Measurements from ENCODE around the gene PGM1.

Gene PGM1

DNA sequence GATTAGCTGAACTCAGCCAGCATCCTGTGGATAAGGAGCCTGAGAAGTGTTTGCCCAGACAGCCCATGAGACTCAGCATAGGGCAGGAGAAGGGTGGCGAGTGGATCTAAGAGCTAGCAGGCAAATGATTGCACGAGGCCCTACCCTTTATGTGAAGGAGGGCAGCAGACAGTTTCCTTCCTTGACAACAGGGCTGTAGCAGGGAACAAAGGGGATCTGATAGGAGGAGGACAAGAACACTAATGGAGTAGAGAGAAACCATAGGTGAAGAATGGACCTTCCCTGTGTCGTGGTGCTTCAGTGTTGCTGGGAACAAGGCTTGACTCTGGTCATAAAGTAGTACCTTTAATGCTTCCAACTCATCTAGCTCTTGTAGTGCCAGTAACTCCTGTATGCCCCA, 84.3 kb downstream of the PGM1 start:
- Histone ChIP-seq H3K4me1 (ENCODE audit: control insufficient read depth, insufficient read depth, low read length) (peaks cover 13% of the 10 kb centered on the region; the same call in 1 of the 2 replicates), H3K27ac (ENCODE audit: low read depth, low read length) (no peak overlapping the region), H3K4me3 (ENCODE audit: low read depth, low read length) (no peak overlapping the region), H3K9ac (ENCODE audit: low read depth, low read length) (no peak overlapping the region), H3K27me3 (ENCODE audit: control insufficient read depth, insufficient read depth, low read length) (no peaks in the 10 kb centered on the region), H3K36me3 (ENCODE audit: control insufficient read depth, insufficient read depth, low read length) (no peaks in the 10 kb centered on the region), H3K9me3 (ENCODE audit: control insufficient read depth, insufficient read depth, low read length) (no peaks in the 10 kb centered on the region)

DNA sequence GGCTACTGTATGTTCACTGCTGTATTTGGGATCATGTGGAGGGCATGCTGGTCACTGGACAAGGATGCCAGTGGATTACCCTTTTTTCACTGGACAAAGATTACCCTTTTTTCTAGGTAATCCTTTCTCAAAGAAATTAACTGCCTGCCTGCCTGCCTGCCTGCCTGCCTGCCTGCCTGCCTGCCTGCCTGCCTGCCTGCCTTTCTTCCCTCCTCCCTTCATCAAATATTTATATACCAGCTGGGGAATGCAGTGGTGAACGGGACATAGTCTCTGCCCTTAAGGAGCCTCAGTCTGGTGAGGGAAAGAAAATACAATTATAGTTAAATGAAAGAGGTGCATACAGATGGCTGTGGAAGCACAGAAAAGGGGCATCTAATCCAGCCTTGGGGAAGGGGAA, 85.0 kb downstream of the PGM1 start:
- Histone ChIP-seq H3K36me3 (ENCODE audit: control insufficient read depth, insufficient read depth, low read length) (no peaks in the 10 kb centered on the region), H3K27me3 (ENCODE audit: control insufficient read depth, insufficient read depth, low read length) (no peaks in the 10 kb centered on the region), H3K4me3 (ENCODE audit: low read depth, low read length) (no peak overlapping the region), H3K4me1 (ENCODE audit: control insufficient read depth, insufficient read depth, low read length) (peaks cover 19% of the 10 kb centered on the region), H3K9ac (ENCODE audit: low read depth, low read length) (no peak overlapping the region), H3K9me3 (ENCODE audit: control insufficient read depth, insufficient read depth, low read length) (no peaks in the 10 kb centered on the region), H3K27ac (ENCODE audit: low read depth, low read length) (no peak overlapping the region)

DNA sequence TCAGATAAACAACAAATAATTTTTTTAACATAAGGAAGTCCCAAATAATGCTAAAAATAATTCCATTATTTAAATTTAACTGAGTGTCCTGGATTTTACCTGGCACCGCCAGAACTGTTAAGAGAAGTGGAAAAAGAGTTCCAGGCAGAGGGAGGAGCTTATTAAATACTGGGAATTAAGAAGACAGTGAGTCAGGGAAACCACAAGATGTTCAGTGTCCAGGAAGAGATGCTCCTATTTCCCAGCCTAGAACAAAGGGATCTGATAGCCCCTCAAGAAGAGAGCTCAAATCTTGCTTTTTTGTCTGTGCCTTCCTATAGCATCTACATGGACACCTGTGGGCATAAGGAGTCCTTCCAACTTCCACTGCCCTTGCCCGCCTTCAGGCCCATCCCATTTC, 85.9 kb downstream of the PGM1 start:
- Histone ChIP-seq H3K9me3 (ENCODE audit: control insufficient read depth, insufficient read depth, low read length) (no peaks in the 10 kb centered on the region), H3K27ac (ENCODE audit: low read depth, low read length) (no peak overlapping the region), H3K36me3 (ENCODE audit: control insufficient read depth, insufficient read depth, low read length) (no peaks in the 10 kb centered on the region), H3K4me3 (ENCODE audit: low read depth, low read length) (no peak overlapping the region), H3K9ac (ENCODE audit: low read depth, low read length) (no peak overlapping the region), H3K27me3 (ENCODE audit: control insufficient read depth, insufficient read depth, low read length) (no peaks in the 10 kb centered on the region), H3K4me1 (ENCODE audit: control insufficient read depth, insufficient read depth, low read length) (peaks cover 19% of the 10 kb centered on the region)

DNA sequence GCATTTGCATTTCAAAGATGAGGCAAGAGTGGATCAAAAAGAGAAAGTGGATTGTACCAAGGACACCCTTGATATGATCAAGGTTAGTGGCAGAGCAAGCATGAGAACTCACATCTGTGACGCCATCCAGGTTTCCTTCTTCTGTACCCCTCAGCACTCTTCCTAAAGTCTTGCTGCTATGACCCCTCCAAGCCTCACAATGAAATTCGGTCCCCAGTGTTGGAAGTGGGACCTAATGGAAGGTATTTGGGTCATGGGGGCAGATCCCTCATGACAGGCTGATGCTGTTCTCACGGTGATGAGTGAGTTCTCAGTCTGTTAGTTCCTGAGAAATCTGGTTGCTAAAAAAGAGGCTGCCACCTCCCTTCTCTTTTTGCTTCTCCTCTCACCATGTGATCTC, 86.4 kb downstream of the PGM1 start:
- Histone ChIP-seq H3K27ac (ENCODE audit: low read depth, low read length) (no peak overlapping the region), H3K9me3 (ENCODE audit: control insufficient read depth, insufficient read depth, low read length) (no peaks in the 10 kb centered on the region), H3K4me1 (ENCODE audit: control insufficient read depth, insufficient read depth, low read length) (peaks cover 18% of the 10 kb centered on the region), H3K27me3 (ENCODE audit: control insufficient read depth, insufficient read depth, low read length) (no peaks in the 10 kb centered on the region), H3K4me3 (ENCODE audit: low read depth, low read length) (no peak overlapping the region), H3K9ac (ENCODE audit: low read depth, low read length) (no peak overlapping the region), H3K36me3 (ENCODE audit: control insufficient read depth, insufficient read depth, low read length) (no peaks in the 10 kb centered on the region)

DNA sequence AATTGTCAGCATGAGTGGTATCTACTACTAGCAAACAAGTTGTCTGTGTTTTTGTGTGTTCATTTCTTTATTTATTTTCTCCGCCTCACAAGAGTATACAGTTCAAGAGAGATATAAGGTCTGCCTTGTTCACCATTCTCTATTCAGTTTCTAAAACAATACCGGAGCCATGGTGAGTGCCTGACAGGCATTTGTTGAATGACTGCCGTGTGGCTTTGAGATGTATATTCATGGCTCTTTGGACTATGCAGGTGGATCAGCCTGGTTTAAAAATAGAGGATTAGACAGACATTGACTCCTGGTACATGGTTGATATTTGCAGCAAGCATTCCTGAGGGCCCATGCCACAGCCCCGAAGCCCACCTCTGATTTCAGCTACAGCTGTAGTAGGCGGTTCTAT, 89.7 kb downstream of the PGM1 start:
- Histone ChIP-seq H3K36me3 (ENCODE audit: control insufficient read depth, insufficient read depth, low read length) (no peaks in the 10 kb centered on the region), H3K4me3 (ENCODE audit: low read depth, low read length) (no peak overlapping the region), H3K4me1 (ENCODE audit: control insufficient read depth, insufficient read depth, low read length) (peaks cover 6% of the 10 kb centered on the region; the same call in 1 of the 2 replicates), H3K27me3 (ENCODE audit: control insufficient read depth, insufficient read depth, low read length) (no peaks in the 10 kb centered on the region), H3K9ac (ENCODE audit: low read depth, low read length) (no peak overlapping the region), H3K27ac (ENCODE audit: low read depth, low read length) (no peak overlapping the region), H3K9me3 (ENCODE audit: control insufficient read depth, insufficient read depth, low read length) (no peaks in the 10 kb centered on the region)

DNA sequence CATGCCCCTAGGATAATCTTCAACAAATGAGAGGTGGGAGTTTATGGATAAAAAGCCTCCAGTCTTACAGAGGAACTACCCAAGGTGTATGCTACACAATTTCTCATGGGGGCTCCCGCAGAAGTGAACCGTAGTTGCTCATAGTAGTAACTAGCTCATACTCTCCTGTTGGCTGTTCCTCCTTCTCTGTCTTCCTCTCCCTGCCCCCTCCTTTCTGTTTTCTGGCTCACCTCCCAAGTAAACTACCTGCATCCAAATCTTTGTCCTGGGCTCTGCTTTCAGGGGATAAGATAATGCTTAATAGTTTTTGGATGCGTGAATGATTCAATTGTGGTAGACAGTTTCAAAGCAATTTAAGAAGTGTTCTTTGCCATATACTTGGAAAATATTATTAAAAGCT, 90.5 kb downstream of the PGM1 start:
- no peak overlapping the region for H3K27ac ChIP-seq (ENCODE audit: low read depth, low read length)
- H3K9ac ChIP-seq (ENCODE audit: low read depth, low read length): no peak overlapping the region
- H3K4me1 ChIP-seq (ENCODE audit: control insufficient read depth, insufficient read depth, low read length): peaks cover 6% of the 10 kb centered on the region; the same call in 1 of the 2 replicates
- H3K36me3 ChIP-seq (ENCODE audit: control insufficient read depth, insufficient read depth, low read length): no peaks in the 10 kb centered on the region
- no peak overlapping the region for H3K4me3 ChIP-seq (ENCODE audit: low read depth, low read length)
- H3K9me3 ChIP-seq (ENCODE audit: control insufficient read depth, insufficient read depth, low read length): no peaks in the 10 kb centered on the region
- no peaks in the 10 kb centered on the region for H3K27me3 ChIP-seq (ENCODE audit: control insufficient read depth, insufficient read depth, low read length)

DNA sequence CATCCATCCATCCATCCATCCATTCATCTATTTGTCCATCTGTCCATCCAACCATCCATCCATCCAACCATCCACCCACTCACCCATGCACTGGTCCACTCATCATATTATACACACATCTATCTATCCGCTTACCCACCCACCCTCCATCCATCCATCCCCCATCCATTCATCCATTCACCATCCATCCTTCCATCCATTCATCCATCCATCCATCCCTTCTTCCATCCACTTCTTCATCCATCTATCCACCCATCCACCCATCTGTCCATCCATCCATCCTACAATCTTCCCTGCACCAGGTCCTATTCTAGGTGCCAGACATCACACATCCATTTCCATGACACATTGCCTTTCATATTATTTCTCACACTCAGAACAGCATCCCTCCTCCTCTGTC, 93.5 kb downstream of the PGM1 start:
- H3K27me3 ChIP-seq (ENCODE audit: control insufficient read depth, insufficient read depth, low read length): no peaks in the 10 kb centered on the region
- H3K36me3 ChIP-seq (ENCODE audit: control insufficient read depth, insufficient read depth, low read length): no peaks in the 10 kb centered on the region
- no peak overlapping the region for H3K4me3 ChIP-seq (ENCODE audit: low read depth, low read length)
- no peak overlapping the region for H3K27ac ChIP-seq (ENCODE audit: low read depth, low read length)
- H3K9ac ChIP-seq (ENCODE audit: low read depth, low read length): no peak overlapping the region
- H3K9me3 ChIP-seq (ENCODE audit: control insufficient read depth, insufficient read depth, low read length): no peaks in the 10 kb centered on the region
- H3K4me1 ChIP-seq (ENCODE audit: control insufficient read depth, insufficient read depth, low read length): peaks cover 6% of the 10 kb centered on the region; the same call in 1 of the 2 replicates

DNA sequence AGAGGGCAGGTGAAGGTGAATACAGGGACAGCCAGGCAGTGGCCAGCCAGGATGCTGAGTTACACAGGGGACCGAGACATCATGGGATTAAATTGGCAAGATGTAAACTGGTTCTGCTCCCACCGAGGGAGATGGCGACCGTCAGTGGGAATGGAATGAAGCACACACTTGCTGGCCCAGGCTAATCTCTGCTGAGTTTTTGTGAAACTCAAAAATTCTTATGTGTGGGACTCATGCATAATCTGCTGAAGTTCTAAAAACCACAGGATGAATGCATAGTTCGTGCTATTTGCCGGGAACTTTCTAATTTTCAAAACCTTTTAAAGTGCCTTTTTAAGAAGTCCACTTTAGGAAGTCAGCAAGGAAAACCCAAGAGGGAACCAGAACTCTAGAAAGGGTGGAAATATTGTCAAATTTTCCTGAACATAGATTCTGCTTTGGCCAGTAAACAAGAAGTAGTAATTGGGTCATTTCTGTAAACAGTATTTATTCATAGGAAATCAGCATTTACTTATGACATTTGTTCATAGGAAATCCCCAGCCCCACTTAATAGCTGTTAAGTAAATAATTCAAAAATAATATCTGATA, 95.2 kb downstream of the PGM1 start:
- H3K27ac ChIP-seq (ENCODE audit: low read depth, low read length): no peak overlapping the region
- no peaks in the 10 kb centered on the region for H3K9me3 ChIP-seq (ENCODE audit: control insufficient read depth, insufficient read depth, low read length)
- H3K27me3 ChIP-seq (ENCODE audit: control insufficient read depth, insufficient read depth, low read length): no peaks in the 10 kb centered on the region
- H3K4me3 ChIP-seq (ENCODE audit: low read depth, low read length): no peak overlapping the region
- no peak overlapping the region for H3K9ac ChIP-seq (ENCODE audit: low read depth, low read length)
- no peaks in the 10 kb centered on the region for H3K36me3 ChIP-seq (ENCODE audit: control insufficient read depth, insufficient read depth, low read length)
- H3K4me1 ChIP-seq (ENCODE audit: control insufficient read depth, insufficient read depth, low read length): 0 out of 2 replicates have a peak, but pooled peaks cover 4% of the 10 kb centered on the region

DNA sequence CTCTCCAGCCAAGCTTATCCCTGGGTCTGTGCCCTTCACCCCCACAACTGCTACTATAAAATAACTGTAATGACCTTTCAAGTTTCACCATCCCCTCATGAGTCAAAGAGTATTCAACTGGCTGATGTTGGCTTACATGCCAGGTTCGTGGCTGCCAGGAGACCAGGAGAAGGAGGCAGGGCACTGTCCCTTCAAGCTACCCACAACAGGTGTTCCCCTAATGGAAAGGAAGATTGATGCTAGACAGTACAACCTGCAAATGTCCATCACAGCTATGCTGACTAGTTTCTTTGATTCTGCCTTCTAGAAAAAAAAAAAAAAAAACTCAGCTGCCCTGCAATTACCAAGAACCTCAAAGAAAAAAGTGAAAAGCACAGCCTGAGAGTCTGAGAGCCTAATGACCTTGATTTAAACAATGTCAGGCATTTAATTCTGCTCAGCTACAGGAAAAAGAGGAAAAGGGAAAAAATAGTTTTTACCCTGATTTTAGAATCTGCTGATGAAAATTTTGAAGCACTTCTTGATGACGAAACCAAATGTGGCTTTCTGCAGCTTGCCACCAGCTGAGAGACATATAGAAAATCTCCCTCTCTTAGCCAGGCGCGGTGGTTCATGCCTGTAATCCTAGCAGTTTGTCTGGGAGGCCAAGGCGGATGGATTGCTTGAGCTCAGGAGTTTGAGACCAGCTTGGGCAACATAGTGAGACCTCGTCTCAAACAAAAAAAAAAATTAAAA, 97.9 kb downstream of the PGM1 start:
- Histone ChIP-seq H3K27ac (ENCODE audit: low read depth, low read length) (no peak overlapping the region), H3K36me3 (ENCODE audit: control insufficient read depth, insufficient read depth, low read length) (no peaks in the 10 kb centered on the region), H3K9ac (ENCODE audit: low read depth, low read length) (no peak overlapping the region), H3K27me3 (ENCODE audit: control insufficient read depth, insufficient read depth, low read length) (no peaks in the 10 kb centered on the region), H3K4me3 (ENCODE audit: low read depth, low read length) (no peak overlapping the region), H3K9me3 (ENCODE audit: control insufficient read depth, insufficient read depth, low read length) (no peaks in the 10 kb centered on the region), H3K4me1 (ENCODE audit: control insufficient read depth, insufficient read depth, low read length) (0 out of 2 replicates have a peak, but pooled peaks cover 4% of the 10 kb centered on the region)

DNA sequence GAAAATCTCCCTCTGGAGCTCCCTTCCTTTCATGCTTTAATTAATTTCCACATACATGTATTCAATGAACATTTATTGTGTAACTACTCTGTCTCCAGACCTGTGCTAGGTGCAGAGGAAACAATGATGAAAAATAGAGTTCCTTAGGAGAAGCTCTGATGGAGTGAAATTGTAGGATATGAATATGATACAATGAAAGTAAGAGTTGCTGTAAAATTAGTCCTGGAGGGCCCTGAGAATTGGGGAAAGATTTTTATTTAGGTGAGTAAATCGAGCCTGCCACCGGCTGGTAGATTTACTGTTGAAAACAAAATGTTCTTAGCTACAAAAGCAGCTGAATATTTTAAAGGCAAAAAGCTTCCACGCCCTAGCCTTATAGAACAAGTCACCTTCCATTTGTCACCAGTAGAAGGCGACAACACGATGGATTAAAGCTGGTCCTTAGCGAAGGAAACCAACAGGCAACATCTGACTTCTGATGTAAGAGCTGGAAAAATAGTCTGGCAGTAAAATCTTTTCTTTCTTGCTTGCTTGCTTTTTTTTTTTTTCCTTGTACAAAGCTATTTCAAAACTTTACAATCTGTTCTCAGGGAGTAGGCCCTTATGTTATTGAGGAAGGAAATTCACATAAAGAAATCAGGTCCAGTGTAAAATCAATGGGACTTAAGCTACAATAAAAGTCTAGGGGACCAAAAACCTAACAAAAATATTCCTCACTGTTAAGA, 98.7 kb downstream of the PGM1 start:
- 0 out of 2 replicates have a peak, but pooled peaks cover 4% of the 10 kb centered on the region for H3K4me1 ChIP-seq (ENCODE audit: control insufficient read depth, insufficient read depth, low read length)
- H3K27me3 ChIP-seq (ENCODE audit: control insufficient read depth, insufficient read depth, low read length): no peaks in the 10 kb centered on the region
- H3K9me3 ChIP-seq (ENCODE audit: control insufficient read depth, insufficient read depth, low read length): no peaks in the 10 kb centered on the region
- no peak overlapping the region for H3K4me3 ChIP-seq (ENCODE audit: low read depth, low read length)
- H3K36me3 ChIP-seq (ENCODE audit: control insufficient read depth, insufficient read depth, low read length): no peaks in the 10 kb centered on the region
- no peak overlapping the region for H3K27ac ChIP-seq (ENCODE audit: low read depth, low read length)
- no peak overlapping the region for H3K9ac ChIP-seq (ENCODE audit: low read depth, low read length)

Data from HUES48 (cell line).